A549 (cell line): ENCODE measurements around the gene ANKRD28. TPM values are rescaled to one million over a fixed set of nuclear protein-coding genes. Genes with fewer than 3 reads are reported as not detected.

ENCODE experiments used
- ATAC-seq, 2 experiments: fragments of 200-7000 bp in 1 of 2; fragments of >200 bp in 1 of 2; cut with Nextera tagmentation in 1 of 2; cut with Tn5 transposase in 1 of 2; 3 replicates each; pipeline versions ENCODE4 v1.8.0 to v1.9.1; 2018 to 2020; ENCODE audit warnings: mild to moderate bottlenecking in 1 of 2, moderate library complexity in 1 of 2
- CTCF ChIA-PET: fragments of 300-600 bp; sonication (Branson Sonifier 250); formaldehyde crosslinking; extraction: SDS; loops from one replicate; lab custom pipeline; 2021; ENCODE audit warnings: antibody characterized with exemption, inconsistent platforms; lab: Yijun Ruan, JAX
- POLR2A ChIA-PET: fragments of 350-600 bp; formaldehyde crosslinking; extraction: SDS; loops from one replicate; lab custom pipeline; 2021; ENCODE audit warnings: antibody characterized with exemption, inconsistent platforms; lab: Yijun Ruan, JAX
- DNase-seq, 2 experiments: peaks; one replicate each; pipeline versions ENCODE4 v3.0.0 to v3.0.0-alpha.2; 2011 to 2016; ENCODE audit warnings: low read depth in 1 of 2, low spot score in 1 of 2
- FAIRE-seq: peaks from 2 replicates; lab custom pipeline; 2011; peaks lifted over from hg19 to GRCh38; lab: Jason Lieb, UNC
- H3K27ac ChIP-seq, 2 experiments: fragments of >200 bp; sonication (Bioruptor Twin); formaldehyde crosslinking; 3 replicates each; pipeline ENCODE4 v1.5.1; 2016 to 2017
- H3K4me1 ChIP-seq: fragments of >200 bp; sonication (Bioruptor Twin); formaldehyde crosslinking; 3 replicates; pipeline ENCODE4 v1.6.1; 2016
- H3K4me2 ChIP-seq: fragments of >200 bp; sonication (Bioruptor Twin); formaldehyde crosslinking; 3 replicates; pipeline ENCODE4 v1.6.1; 2016
- H3K4me3 ChIP-seq: fragments of >200 bp; sonication (Bioruptor Twin); formaldehyde crosslinking; 3 replicates; pipeline ENCODE4 v1.5.1; 2016
- H3K9me3 ChIP-seq: fragments of >200 bp; sonication (Bioruptor Twin); formaldehyde crosslinking; 3 replicates; pipeline ENCODE4 v1.6.1; 2016
- BCL3 ChIP-seq: fragments of >200 bp; sonication (Bioruptor Twin); formaldehyde crosslinking; IDR thresholded peaks from 3 replicates; pipeline ENCODE4 v1.6.1; 2016
- BHLHE40 ChIP-seq: IDR thresholded peaks from 2 replicates; pipeline ENCODE4 v1.6.1; 2012; ENCODE audit warnings: low read depth, low read length, inconsistent platforms
- CBX2 ChIP-seq: fragments of 200-600 bp; sonication (generic); IDR thresholded peaks from 2 replicates; pipeline ENCODE4 v1.6.1; 2016; ENCODE audit warnings: low read depth, mild to moderate bottlenecking, borderline replicate concordance
- CBX8 ChIP-seq: fragments of 200-600 bp; sonication (generic); IDR thresholded peaks from 2 replicates; pipeline ENCODE4 v1.6.1; 2016
- CEBPB ChIP-seq, 2 experiments: fragments of >200 bp in 1 of 2; sonication (Bioruptor Twin) in 1 of 2; formaldehyde crosslinking in 1 of 2; IDR thresholded peaks; 2 replicates each; pipeline ENCODE4 v1.6.1; 2012 to 2016
- CHD4 ChIP-seq: fragments of 200-600 bp; sonication (generic); IDR thresholded peaks from 2 replicates; pipeline ENCODE4 v1.6.1; 2016; ENCODE audit warnings: antibody characterized with exemption, mild to moderate bottlenecking, borderline replicate concordance
- HEYL ChIP-seq: fragments of 250-450 bp; sonication (Bioruptor Pico); IDR thresholded peaks from 2 replicates; pipeline ENCODE4 v1.8.0; 2021; ENCODE audit warnings: mild to moderate bottlenecking, moderate library complexity
- HOXB13 ChIP-seq: fragments of 250-450 bp; sonication (Bioruptor Pico); IDR thresholded peaks from 2 replicates; pipeline ENCODE4 v1.5.0; 2020; ENCODE audit warnings: low read depth, mild to moderate bottlenecking, moderate library complexity
- JUNB ChIP-seq: fragments of >200 bp; sonication (Bioruptor Twin); formaldehyde crosslinking; IDR thresholded peaks from 2 replicates; pipeline ENCODE4 v1.6.1; 2016
- MYC ChIP-seq: IDR thresholded peaks from 2 replicates; pipeline ENCODE4 v1.6.1; 2012; ENCODE audit warnings: mild to moderate bottlenecking, inconsistent platforms, low read length, improper control_type of control experiment, borderline replicate concordance
- PHF8 ChIP-seq: fragments of 200-600 bp; sonication (generic); IDR thresholded peaks from 2 replicates; pipeline ENCODE4 v1.6.1; 2016; ENCODE audit warnings: low read depth, mild to moderate bottlenecking, antibody characterized with exemption, moderate library complexity, borderline replicate concordance
- POLR2A ChIP-seq: IDR thresholded peaks from 2 replicates; pipeline ENCODE4 v1.6.1; 2012; ENCODE audit warnings: mild to moderate bottlenecking, low read length
- POLR2AphosphoS2 ChIP-seq: conservative IDR thresholded peaks from 2 replicates; pipeline ENCODE4 v1.6.1; 2012; ENCODE audit warnings: low read length, improper control_type of control experiment, inconsistent platforms
- RAD21 ChIP-seq, 2 experiments: fragments of >200 bp in 1 of 2; sonication (Bioruptor Twin) in 1 of 2; formaldehyde crosslinking in 1 of 2; IDR thresholded peaks in 1 of 2; conservative IDR thresholded peaks in 1 of 2; 2 replicates in 1 of 2; 3 replicates in 1 of 2; pipeline ENCODE4 v1.6.1; 2012 to 2018; ENCODE audit warnings: inconsistent platforms in 1 of 2
- RARB ChIP-seq: fragments of 250-450 bp; sonication (Bioruptor Pico); IDR thresholded peaks from 2 replicates; pipeline ENCODE4 v1.8.0; 2021; ENCODE audit warnings: mild to moderate bottlenecking, moderate library complexity
- REST ChIP-seq: fragments of 200-600 bp; sonication (generic); IDR thresholded peaks from 2 replicates; pipeline ENCODE4 v1.6.1; 2016; ENCODE audit warnings: antibody characterized with exemption, mild to moderate bottlenecking, moderate library complexity
- RNF2 ChIP-seq: fragments of 200-600 bp; sonication (generic); IDR thresholded peaks from 2 replicates; pipeline ENCODE4 v1.6.1; 2016; ENCODE audit warnings: low read depth, mild to moderate bottlenecking, antibody characterized with exemption, moderate library complexity, borderline replicate concordance
- TFCP2L1 ChIP-seq: fragments of 250-450 bp; sonication (Bioruptor Pico); IDR thresholded peaks from 2 replicates; pipeline ENCODE4 v1.5.0; 2021; ENCODE audit warnings: mild to moderate bottlenecking
- TP53 ChIP-seq: fragments of 250-450 bp; sonication (Bioruptor Pico); IDR thresholded peaks from 2 replicates; pipeline ENCODE4 v1.5.0; 2021; ENCODE audit warnings: mild to moderate bottlenecking, moderate library complexity
- ZC3H11A ChIP-seq: fragments of 450-650 bp; IDR thresholded peaks from 2 replicates; pipeline ENCODE4 v1.6.1; 2014; ENCODE audit warnings: antibody characterized with exemption, mild to moderate bottlenecking
- WGBS: methylation state at CpG from one replicate; pipeline ENCODE4 v1.1.6; 2017; ENCODE audit errors: missing lambda C conversion rate; 5-methylcytosine and 5-hydroxymethylcytosine counted together
- polyA plus RNA-seq, 4 experiments: library from polyadenylated mRNA; depleted of rRNA in 3 of 4; stranded (reverse); fragments of >200 nt; fragmentation: RNase III in 1 of 4; extraction: RNeasy Plus Mini Kit Qiagen cat#74134 plus additional on column Dnase treatment in 1 of 4; gene quantifications; 2 replicates in 3 of 4; 3 replicates in 1 of 4; pipeline ENCODE4 v1.2.3, GENCODE V29; 2011 to 2017
- TF ChIP-seq, protein P1 (sequence below): fragments of 450-650 bp; IDR thresholded peaks from 2 replicates; pipeline ENCODE4 v1.6.1; 2014; ENCODE audit warnings: antibody characterized with exemption
- TF ChIP-seq, protein P2 (sequence below): fragments of 250-450 bp; sonication (Bioruptor Pico); IDR thresholded peaks from 2 replicates; pipeline ENCODE4 v1.5.0; 2020; ENCODE audit warnings: low read depth, mild to moderate bottlenecking, moderate library complexity
- TF ChIP-seq, protein P3 (sequence below): IDR thresholded peaks from 2 replicates; pipeline ENCODE4 v1.6.1; 2012

The ANKRD28 gene
- polyA plus RNA-seq, 2 of the 4 experiments (the other 2 are of a cell fraction): 29.9 to 72.0 TPM

GRCh38 chr3:15809313-15809712, 11.5 kb upstream of the ANKRD28 start:
- no peak for DNase-seq
- CTCF ChIA-PET: interaction anchor here (1.2 kb wide), 1 partner anchor 541 kb away, joined by 3 read pairs; no protein-coding TSS in a partner anchor
- TF ChIP-seq, protein P1, sequence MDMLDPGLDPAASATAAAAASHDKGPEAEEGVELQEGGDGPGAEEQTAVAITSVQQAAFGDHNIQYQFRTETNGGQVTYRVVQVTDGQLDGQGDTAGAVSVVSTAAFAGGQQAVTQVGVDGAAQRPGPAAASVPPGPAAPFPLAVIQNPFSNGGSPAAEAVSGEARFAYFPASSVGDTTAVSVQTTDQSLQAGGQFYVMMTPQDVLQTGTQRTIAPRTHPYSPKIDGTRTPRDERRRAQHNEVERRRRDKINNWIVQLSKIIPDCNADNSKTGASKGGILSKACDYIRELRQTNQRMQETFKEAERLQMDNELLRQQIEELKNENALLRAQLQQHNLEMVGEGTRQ: no peak
- TF ChIP-seq JUNB (no peak), CBX2 (no peak), ZC3H11A (no peak), RNF2 (no peak), MYC (no peak), BCL3 (no peak)
- TF ChIP-seq, protein P2, sequence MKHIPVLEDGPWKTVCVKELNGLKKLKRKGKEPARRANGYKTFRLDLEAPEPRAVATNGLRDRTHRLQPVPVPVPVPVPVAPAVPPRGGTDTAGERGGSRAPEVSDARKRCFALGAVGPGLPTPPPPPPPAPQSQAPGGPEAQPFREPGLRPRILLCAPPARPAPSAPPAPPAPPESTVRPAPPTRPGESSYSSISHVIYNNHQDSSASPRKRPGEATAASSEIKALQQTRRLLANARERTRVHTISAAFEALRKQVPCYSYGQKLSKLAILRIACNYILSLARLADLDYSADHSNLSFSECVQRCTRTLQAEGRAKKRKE (CRISPR knock-in tag): no peak
- TF ChIP-seq, protein P3, sequence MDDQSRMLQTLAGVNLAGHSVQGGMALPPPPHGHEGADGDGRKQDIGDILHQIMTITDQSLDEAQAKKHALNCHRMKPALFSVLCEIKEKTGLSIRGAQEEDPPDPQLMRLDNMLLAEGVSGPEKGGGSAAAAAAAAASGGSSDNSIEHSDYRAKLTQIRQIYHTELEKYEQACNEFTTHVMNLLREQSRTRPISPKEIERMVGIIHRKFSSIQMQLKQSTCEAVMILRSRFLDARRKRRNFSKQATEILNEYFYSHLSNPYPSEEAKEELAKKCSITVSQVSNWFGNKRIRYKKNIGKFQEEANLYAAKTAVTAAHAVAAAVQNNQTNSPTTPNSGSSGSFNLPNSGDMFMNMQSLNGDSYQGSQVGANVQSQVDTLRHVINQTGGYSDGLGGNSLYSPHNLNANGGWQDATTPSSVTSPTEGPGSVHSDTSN: no peak
- TF ChIP-seq, all 56 proteins: peak for 0
- FAIRE-seq: no peak
- POLR2A ChIA-PET: no interaction called here
- Histone ChIP-seq H3K4me3 (no peak overlapping the region), H3K4me2 (no peak overlapping the region), H3K4me1 (peaks cover 33% of the 10 kb centered on the region; the same call in 2 of the 3 replicates), H3K9me3 (no peaks in the 10 kb centered on the region), H3K27ac (peak overlapping the region in 1 of 2 experiments; percentile 38; a peak in 1 of 6 replicates)
- 93% methylated on average over 2 of the region's 2 CpGs for WGBS
- ATAC-seq: no peak

DNA sequence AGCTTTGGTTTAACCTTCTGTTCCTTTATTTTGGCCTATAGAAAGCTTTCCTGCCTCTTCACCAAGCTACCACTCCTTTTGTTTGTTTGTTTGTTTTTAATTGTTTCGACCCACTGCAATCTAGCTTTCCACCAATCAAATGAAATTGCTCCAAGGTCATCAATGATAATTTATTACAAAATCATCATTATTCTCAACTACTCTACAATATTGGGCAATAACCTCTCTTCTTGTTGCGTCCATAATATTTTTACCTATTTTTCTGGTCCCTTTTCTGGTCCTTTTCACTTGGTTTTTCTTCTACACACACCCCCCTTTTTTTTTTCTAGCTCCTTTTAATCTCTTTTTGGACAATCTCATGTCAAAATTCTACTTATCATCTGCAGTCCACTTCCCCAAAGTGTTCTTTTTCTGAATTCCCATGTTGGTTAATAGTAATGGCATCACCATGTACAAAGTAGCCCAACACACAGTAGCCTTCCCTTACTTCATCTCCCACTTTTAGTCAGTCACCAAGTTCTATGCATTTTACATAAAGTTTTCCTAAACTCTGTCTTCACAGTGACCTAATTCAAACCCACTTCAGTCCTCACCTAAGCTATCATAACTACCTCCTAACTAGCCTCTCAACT, 11.0 kb upstream of the ANKRD28 start:
- CTCF ChIA-PET: interaction anchor here (0.8 to 2.0 kb wide), 4 partner anchors 178 to 541 kb away, joined by 3 to 12 read pairs (median 3); no protein-coding TSS in a partner anchor
- ATAC-seq: no peak
- no peak overlapping the region for H3K4me2 ChIP-seq
- peaks cover 38% of the 10 kb centered on the region; the same call in 2 of the 3 replicates for H3K4me1 ChIP-seq
- no peak for TF ChIP-seq RARB (CRISPR knock-in tag)
- no peak for TF ChIP-seq PHF8
- TF ChIP-seq JUNB: no peak
- TF ChIP-seq, protein P1: no peak
- TF ChIP-seq CEBPB (IDR thresholded peaks at IDR 0.05): no peak
- TF ChIP-seq BHLHE40: no peak
- no peak for TF ChIP-seq CBX8
- no peak for TF ChIP-seq POLR2A
- no peak for TF ChIP-seq HEYL (CRISPR knock-in tag)
- TF ChIP-seq HOXB13 (CRISPR knock-in tag): no peak
- TF ChIP-seq CHD4: no peak
- no peak for TF ChIP-seq TP53 (CRISPR knock-in tag)
- no peak for TF ChIP-seq POLR2AphosphoS2
- TF ChIP-seq TFCP2L1 (CRISPR knock-in tag): no peak
- no peak for TF ChIP-seq REST
- TF ChIP-seq RAD21 (conservative IDR thresholded peaks at IDR 0.05 in 1 of 2, IDR thresholded peaks at IDR 0.05 in 1 of 2): no peak
- H3K9me3 ChIP-seq: no peaks in the 10 kb centered on the region
- peak overlapping the region in 1 of 2 experiments; percentile 38; a peak in 1 of 6 replicates for H3K27ac ChIP-seq
- DNase-seq: no peak
- POLR2A ChIA-PET: no interaction called here
- no peak overlapping the region for H3K4me3 ChIP-seq
- FAIRE-seq: no peak
- 100% methylated on average over 2 of the region's 2 CpGs for WGBS
